Activated CD8-positive, alpha-beta memory T cell treated with anti-CD3 and anti-CD28 coated beads, Interleukin-2, amount 50 U/mL, for 48 hours (primary cell): ENCODE results near the gene ABCC9.
A peak's percentile ranks its signal among the peaks of the same experiment; 100 is the strongest.
"Not testable (repeated sequence)": the region's sequence is repeated elsewhere in the genome, so short reads cannot be mapped to it uniquely, and the experiment has no call there.

ENCODE experiments used
- DNase-seq: peaks from one replicate; pipeline ENCODE4 v3.0.0-alpha.2; 2020

Gene ABCC9

GRCh38 chr12:21813751-21814150 lies 127.5 kb downstream of the ABCC9 start:
- DNase-seq, result no peak

GRCh38 chr12:21813125-21813524 lies 128.1 kb downstream of the ABCC9 start:
- no peak for DNase-seq

DNA sequence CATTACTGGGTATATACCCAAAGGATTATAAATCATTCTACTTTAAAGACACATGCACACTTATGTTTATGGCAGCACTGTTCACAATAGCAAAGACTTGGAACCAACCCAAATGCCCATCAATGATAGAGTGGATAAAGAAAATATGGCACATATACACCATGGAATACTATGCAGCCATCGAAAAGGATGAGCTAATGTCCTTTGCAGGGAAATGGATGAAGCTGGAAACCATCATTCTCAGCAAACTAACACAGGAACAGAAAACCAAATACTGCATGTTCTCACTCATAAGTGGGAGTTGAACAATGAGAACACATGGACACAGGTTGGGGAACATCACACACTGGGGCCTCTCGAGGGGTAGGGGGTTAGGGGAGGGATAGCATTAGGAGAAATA lies 128.9 kb downstream of the ABCC9 start:
- not testable (repeated sequence) for DNase-seq

- no peak for DNase-seq
Measured at GRCh38 chr12:21809100-21809499, 132.1 kb downstream of the ABCC9 start.

DNA sequence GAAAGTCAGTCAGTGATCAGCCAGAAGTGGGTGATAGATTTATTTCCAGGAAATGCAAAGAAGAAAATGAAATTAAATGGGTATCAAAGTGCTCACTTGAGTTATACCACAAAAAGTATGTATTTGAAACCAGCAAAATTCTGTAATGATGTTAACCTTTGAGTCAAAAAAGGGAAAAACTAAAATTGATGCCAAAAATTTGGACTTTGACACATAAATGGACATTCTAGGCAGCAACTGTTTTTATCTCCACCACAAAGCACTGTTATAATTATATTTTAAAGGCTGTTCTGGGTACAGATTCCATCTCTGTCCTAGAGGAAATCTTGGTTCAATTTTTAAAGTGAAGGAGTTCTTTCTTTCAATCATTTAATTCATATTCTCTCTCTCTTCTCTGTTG lies 135.0 kb downstream of the ABCC9 start:
- no peak for DNase-seq

GRCh38 chr12:21801522-21802288 lies 139.5 kb downstream of the ABCC9 start:
- no peak for DNase-seq

DNA sequence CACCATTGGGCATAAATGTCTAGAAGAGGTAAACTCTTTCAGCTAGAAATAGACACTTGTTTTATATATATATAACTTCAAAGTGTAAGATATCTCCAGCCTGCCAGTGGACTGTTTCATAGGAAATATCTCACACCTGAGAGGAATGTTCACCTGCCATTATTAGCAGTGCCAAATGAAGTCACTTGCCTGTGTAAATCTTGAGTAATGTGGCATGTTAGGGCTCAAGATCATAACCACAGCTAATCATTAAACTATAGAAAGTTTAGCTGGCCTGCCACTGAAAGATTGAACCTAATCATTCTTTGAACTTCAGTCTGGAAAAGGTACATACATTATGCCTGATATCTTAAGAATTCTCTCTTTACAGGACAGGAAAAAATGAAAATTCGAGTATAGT lies 141.2 kb downstream of the ABCC9 start:
- no peak for DNase-seq

- DNase-seq, result no peak
Measured at GRCh38 chr12:21797539-21797938, 143.7 kb downstream of the ABCC9 start.

DNA sequence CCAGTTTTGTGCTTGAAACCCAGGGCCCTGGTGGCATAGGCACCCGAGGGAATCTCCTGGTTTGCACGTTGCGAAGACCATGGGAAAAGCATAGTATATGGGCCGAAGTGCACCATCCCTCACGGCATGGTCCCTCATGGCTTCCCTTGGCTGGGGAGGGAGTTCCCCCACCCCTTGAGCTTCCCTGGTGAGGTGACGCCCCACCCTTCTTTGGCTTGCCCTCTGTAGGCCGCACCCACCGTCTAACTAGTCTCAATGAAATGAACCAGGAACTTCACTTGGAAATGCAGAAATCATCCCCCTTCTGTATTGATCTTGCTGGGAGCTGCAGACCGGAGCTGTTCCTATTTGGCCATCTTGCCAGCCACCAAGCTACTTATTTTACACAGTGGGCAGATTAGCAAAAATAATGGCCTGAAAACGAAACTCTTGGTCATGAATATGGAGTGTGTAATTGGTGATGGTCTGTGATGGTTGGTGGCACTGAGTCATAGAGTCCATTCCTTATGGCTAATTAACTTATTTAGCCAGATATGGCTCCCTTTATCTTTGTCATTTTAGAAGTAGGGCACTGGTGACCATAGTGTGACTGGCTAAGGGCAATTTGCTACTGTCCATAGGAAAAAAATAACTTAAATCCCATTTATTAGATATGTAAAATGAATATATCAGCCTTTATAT lies 145.4 kb downstream of the ABCC9 start:
- DNase-seq, result no peak

GRCh38 chr12:21794807-21795595 lies 146.2 kb downstream of the ABCC9 start:
- DNase-seq, result not testable (repeated sequence)

DNA sequence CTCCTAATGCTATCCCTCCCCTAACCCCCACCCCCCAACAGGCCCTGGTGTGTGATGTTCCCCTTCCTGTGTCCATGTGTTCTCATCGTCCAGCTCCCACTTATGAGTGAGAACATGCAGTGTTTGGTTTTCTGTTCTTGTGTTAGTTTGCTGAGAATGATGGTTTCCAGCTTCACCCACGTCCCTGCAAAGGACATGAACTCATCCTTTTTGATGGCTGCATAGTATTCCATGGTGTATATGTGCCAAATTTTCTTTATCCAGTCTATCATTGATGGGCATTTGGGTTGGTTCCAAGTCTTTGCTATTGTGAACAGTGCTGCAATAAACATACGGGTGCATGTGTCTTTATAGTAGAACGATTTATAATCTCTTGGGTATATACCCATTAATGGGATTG lies 151.5 kb downstream of the ABCC9 start:
- DNase-seq, result not testable (repeated sequence)

DNA sequence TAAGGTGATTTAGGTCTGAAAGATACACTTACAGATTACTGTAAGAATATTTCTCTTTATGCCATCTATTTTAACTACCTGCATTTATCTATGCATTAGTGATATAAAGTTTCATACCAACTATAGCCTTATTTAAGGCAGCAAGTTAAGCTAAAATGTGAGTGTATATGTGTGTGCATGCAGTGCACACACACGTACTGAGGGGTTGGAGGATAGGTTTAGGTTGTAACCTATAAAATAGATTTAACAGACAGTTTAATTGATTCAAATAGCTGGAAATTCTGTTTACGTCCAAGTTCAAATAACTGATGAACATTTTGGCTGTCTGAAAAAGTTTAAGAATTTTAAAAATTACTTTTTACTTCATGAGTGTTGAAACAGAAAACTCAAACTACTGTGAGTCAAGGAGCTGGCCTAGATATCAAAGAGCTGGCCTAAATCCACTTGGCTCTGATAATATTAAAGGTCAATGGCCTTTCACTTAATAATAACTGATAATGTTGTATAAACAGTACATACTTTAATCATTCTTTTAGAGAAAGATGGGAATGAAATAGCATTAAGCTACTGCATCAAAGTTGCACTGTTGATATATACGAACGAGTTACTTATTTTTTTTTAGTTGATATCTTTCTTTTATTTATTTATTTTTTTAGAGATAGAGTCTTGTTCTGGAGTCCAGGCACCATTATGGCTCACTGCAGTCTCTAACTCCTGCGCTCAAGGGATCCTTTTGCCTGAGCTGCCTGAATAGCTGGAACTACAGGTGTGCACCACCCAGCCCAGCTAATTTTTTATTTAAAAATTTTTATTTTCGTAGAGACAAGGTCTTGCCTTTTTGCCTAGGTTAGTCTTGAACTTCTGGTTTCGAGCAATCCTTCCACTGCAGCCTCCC lies 152.9 kb downstream of the ABCC9 start:
- no peak for DNase-seq

GRCh38 chr12:21786041-21786531 lies 155.1 kb downstream of the ABCC9 start:
- no peak for DNase-seq

DNA sequence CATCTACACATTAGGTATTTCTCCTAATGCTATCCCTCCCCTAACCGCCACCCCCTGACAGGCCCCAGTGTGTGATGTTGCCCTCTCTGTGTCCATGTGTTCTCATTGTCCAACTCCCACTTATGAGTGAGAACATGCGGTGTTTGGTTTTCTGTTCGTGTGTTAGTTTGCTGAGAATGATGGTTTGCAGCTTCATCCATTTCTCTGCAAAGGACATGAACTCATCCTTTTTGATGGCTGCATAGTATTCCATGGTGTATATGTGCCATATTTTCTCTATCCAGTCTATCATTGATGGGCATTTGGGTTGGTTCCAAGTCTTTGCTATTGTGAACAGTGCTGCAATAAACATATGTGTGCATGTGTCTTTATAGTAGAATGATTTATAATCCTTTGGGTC lies 158.5 kb downstream of the ABCC9 start:
- DNase-seq, result not testable (repeated sequence)

DNA sequence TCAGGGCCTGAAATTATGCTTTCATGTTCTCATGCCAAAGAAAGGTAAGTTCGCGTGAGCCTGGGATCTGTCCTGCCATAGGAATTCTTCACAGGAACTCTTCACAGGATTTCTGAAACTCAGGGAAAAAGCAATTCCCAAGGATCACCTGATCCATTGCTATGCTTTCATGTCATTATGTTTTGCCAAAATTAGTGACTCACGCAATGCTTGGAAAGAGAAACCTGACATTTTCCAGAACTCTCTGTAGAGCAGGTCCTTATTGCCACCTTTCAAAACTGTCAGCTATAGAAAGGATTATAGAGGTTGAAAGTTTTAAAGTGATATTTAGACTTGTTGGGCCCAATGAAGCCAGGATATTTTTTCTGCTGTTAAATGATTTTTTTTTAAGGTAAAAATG lies 160.4 kb downstream of the ABCC9 start:
- no peak for DNase-seq

GRCh38 chr12:21776175-21776574 lies 165.1 kb downstream of the ABCC9 start:
- DNase-seq, result no peak

DNA sequence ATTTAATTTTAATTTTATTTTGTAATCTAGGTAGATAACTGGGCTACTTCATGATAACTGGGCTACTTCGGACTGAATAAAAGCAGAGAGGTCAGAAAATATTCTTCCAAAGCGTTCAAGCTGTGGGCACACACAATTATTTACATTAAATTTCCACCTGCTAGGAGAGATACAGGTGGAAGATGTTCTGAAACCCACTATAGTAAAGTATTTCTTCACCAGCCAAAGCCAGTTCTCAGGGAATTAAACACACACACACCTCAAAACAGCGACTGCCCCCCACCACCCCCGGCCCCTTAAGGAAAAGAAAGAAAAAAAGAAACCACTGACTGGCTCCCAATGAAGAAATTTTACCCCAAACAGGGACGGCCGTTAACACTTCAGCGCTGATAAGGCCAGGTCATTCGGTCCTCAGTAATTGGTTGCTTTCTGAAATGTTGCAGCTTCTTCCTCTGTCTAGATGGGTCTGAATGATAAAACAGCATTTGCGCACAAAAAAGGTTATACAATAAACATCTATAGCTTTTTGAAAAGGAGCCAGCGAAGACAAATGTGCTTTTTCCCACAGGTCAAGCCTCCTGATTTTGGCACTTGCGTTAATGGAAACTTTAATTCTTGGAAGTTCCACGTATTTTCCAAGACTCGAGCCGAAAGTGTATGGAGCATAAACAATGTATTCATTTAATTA lies 165.9 kb downstream of the ABCC9 start:
- DNase-seq, result no peak

GRCh38 chr12:21774358-21775132 lies 166.7 kb downstream of the ABCC9 start, which contains the start of gene KCNJ8:
KCNJ8 (minus strand) TSS chr12:21774706; CDS start chr12:21773616, 1,090 bp downstream.
- DNase-seq, result peak; percentile 53

DNA sequence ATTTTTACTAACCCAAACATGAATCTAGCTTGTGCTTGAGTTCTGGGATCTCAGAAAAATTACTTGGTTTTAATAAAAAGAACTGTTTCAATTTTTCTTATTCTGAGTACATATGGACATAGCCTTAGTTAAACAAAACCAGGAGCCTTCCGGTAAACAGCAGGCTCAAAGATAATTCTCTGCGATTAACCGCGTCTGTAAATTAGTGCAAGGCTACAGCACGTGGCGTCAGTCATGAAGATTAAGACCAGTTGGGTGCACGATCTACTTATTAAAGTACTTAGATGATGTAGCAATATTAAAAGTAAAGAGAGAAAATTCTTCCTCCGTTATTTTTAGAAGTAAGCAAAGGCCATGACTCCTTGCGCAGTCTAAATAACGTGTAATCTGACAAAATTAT lies 167.4 kb downstream of the ABCC9 start:
- DNase-seq, result no peak

DNA sequence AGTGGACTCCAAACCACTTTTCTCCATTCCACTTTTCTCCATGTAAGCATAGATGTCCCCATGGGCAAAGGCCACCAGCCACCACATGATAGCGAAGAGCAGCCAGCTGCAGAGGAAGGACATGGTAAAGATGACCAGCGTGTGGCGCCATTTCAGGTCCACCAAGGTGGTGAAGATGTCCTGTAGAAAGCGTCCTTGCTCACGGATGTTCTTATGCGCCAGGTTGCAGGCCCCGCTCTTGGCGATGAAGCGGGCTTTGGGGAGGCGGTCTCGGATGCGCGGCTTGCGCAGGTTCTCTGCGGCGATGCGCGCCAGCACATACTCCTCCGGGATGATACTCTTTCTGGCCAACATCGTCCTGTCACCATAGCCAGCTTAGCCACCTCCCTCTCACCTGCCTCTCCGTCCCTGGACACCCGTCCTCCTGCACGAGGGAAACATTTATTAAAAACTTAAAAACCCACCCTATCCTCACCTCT lies 167.9 kb downstream of the ABCC9 start:
- no peak for DNase-seq

GRCh38 chr12:21771311-21771710 lies 169.9 kb downstream of the ABCC9 start:
- DNase-seq, result no peak
